ENCODE data around the gene FHAD1. TPM values are rescaled to one million over a fixed set of nuclear protein-coding genes. Genes with fewer than 3 reads are reported as not detected.
A peak's percentile ranks its signal among the peaks of the same experiment; 100 is the strongest.

The FHAD1 gene
- total and polyA plus RNA-seq, 2 donors (not counting 1 experiment from before 2014, with no cell fraction given) = not detected

- TF ChIP-seq, protein P1, sequence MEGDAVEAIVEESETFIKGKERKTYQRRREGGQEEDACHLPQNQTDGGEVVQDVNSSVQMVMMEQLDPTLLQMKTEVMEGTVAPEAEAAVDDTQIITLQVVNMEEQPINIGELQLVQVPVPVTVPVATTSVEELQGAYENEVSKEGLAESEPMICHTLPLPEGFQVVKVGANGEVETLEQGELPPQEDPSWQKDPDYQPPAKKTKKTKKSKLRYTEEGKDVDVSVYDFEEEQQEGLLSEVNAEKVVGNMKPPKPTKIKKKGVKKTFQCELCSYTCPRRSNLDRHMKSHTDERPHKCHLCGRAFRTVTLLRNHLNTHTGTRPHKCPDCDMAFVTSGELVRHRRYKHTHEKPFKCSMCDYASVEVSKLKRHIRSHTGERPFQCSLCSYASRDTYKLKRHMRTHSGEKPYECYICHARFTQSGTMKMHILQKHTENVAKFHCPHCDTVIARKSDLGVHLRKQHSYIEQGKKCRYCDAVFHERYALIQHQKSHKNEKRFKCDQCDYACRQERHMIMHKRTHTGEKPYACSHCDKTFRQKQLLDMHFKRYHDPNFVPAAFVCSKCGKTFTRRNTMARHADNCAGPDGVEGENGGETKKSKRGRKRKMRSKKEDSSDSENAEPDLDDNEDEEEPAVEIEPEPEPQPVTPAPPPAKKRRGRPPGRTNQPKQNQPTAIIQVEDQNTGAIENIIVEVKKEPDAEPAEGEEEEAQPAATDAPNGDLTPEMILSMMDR (IDR thresholded peaks at IDR 0.05) = no peak
- TF ChIP-seq EZH2 (IDR thresholded peaks at IDR 0.05; ENCODE audit: borderline replicate concordance, insufficient read depth, low read depth, low read length, poor library complexity, severe bottlenecking) = no peak
- Mint-ChIP-seq H3K27me3 (peaks cover 12% of the 10 kb centered on the region), H3K9me3 (ENCODE audit: insufficient read depth) (no peaks in the 10 kb centered on the region), H3K4me1 (peaks cover 24% of the 10 kb centered on the region), H3K4me3 (peak overlapping the region; percentile 93), H3K27ac (no peak overlapping the region)
- Histone ChIP-seq H3K79me2 (ENCODE audit: control insufficient read depth, insufficient read depth, low read length) (no peaks in the 10 kb centered on the region), H3K9me3 (ENCODE audit: control extremely low read depth in 1 of 3, control insufficient read depth in 2 of 3, insufficient read depth in 1 of 3, low read length in 2 of 3) (no peaks in the 10 kb centered on the region), H3K4me1 (ENCODE audit: control insufficient read depth in 2 of 2, insufficient read depth in 2 of 2, low read length in 2 of 2) (peaks cover 7 to 23% of the 10 kb centered on the region in 2 donors), H4K20me1 (ENCODE audit: control insufficient read depth, insufficient read depth, low read length, poor library complexity, severe bottlenecking) (no peaks in the 10 kb centered on the region), H3K4me2 (replicated peaks; ENCODE audit: low read depth, low read length, poor library complexity, severe bottlenecking) (peak overlapping the region; percentile 53), H3K36me3 (replicated peaks in 1 of 2; ENCODE audit: control extremely low read depth in 1 of 2, control insufficient read depth in 1 of 2, extremely low read depth in 1 of 2, insufficient read depth in 2 of 2, low read length in 1 of 2) (no peaks in the 10 kb centered on the region), H3K4me3 (ENCODE audit: control extremely low read depth in 1 of 5, extremely low read depth in 1 of 5, insufficient read depth in 1 of 5, low read depth in 2 of 5, low read length in 4 of 5) (no peak overlapping the region), H3K9ac (ENCODE audit: low read length) (no peak overlapping the region), H2AFZ (ENCODE audit: insufficient read depth, low read depth, low read length, poor library complexity, severe bottlenecking) (peak overlapping the region; percentile 25), H3K27ac (ENCODE audit: low read length in 2 of 2) (no peak overlapping the region), H3K27me3 (replicated peaks in 1 of 4; ENCODE audit: control extremely low read depth in 1 of 4, control insufficient read depth in 3 of 4, insufficient read depth in 4 of 4, low read length in 3 of 4) (peaks cover 0 to 9% (median 7%) of the 10 kb centered on the region in 4 experiments)
- no peak for DNase-seq
- WGBS (ENCODE audit: insufficient coverage) = 97% methylated on average over 5 of the region's 5 CpGs
- intact Hi-C loops (cut with micrococcal nuclease) = loop anchor here (5.0 kb wide), 1 partner anchor 48 kb away; no protein-coding TSS in a partner anchor
- POLR2A ChIA-PET = no interaction called here
- CTCF ChIA-PET = interaction anchor here (1.3 kb wide), 1 partner anchor 47 kb away, joined by 3 read pairs; no protein-coding TSS in a partner anchor
- no peak for ATAC-seq (ENCODE audit: low read depth)
These were observed 136.8 kb downstream of the FHAD1 start for GRCh38 chr1:15383810-15384209.

- Mint-ChIP-seq H3K9me3 (ENCODE audit: insufficient read depth) (no peaks in the 10 kb centered on the region), H3K27ac (no peak overlapping the region), H3K27me3 (peaks cover 12% of the 10 kb centered on the region), H3K4me3 (peak overlapping the region; percentile 93), H3K4me1 (peaks cover 24% of the 10 kb centered on the region)
- 40% methylated on average over 18 of the region's 20 CpGs for WGBS (ENCODE audit: insufficient coverage)
- intact Hi-C loops (cut with micrococcal nuclease) = loop anchor here (5.0 kb wide), 1 partner anchor 48 kb away; no protein-coding TSS in a partner anchor
- Histone ChIP-seq H3K36me3 (replicated peaks in 1 of 2; ENCODE audit: control extremely low read depth in 1 of 2, control insufficient read depth in 1 of 2, extremely low read depth in 1 of 2, insufficient read depth in 2 of 2, low read length in 1 of 2) (no peaks in the 10 kb centered on the region), H3K27me3 (replicated peaks in 1 of 4; ENCODE audit: control extremely low read depth in 1 of 4, control insufficient read depth in 3 of 4, insufficient read depth in 4 of 4, low read length in 3 of 4) (peaks cover 0 to 9% (median 7%) of the 10 kb centered on the region in 4 experiments), H3K9me3 (ENCODE audit: control extremely low read depth in 1 of 3, control insufficient read depth in 2 of 3, insufficient read depth in 1 of 3, low read length in 2 of 3) (no peaks in the 10 kb centered on the region), H4K20me1 (ENCODE audit: control insufficient read depth, insufficient read depth, low read length, poor library complexity, severe bottlenecking) (no peaks in the 10 kb centered on the region), H3K79me2 (ENCODE audit: control insufficient read depth, insufficient read depth, low read length) (no peaks in the 10 kb centered on the region), H3K27ac (ENCODE audit: low read length in 2 of 2) (no peak overlapping the region), H3K4me3 (ENCODE audit: control extremely low read depth in 1 of 5, extremely low read depth in 1 of 5, insufficient read depth in 1 of 5, low read depth in 2 of 5, low read length in 4 of 5) (peak overlapping the region in 3 of 5 experiments; percentile 8 to 31 (median 15)), H2AFZ (ENCODE audit: insufficient read depth, low read depth, low read length, poor library complexity, severe bottlenecking) (peak overlapping the region; percentile 25), H3K9ac (ENCODE audit: low read length) (peak overlapping the region; percentile 19), H3K4me2 (replicated peaks; ENCODE audit: low read depth, low read length, poor library complexity, severe bottlenecking) (peak overlapping the region; percentile 53), H3K4me1 (ENCODE audit: control insufficient read depth in 2 of 2, insufficient read depth in 2 of 2, low read length in 2 of 2) (peaks cover 7 to 23% of the 10 kb centered on the region in 2 donors)
- DNase-seq = peak; percentile 49
- peak; percentile 53 for ATAC-seq (ENCODE audit: low read depth)
- ChIA-PET CTCF (interaction anchor here (1.3 kb wide), 1 partner anchor 46 kb away, joined by 3 read pairs; no protein-coding TSS in a partner anchor), POLR2A (no interaction called here)
- TF ChIP-seq, protein P1 (IDR thresholded peaks at IDR 0.05) = no peak
- no peak for TF ChIP-seq EZH2 (IDR thresholded peaks at IDR 0.05; ENCODE audit: borderline replicate concordance, insufficient read depth, low read depth, low read length, poor library complexity, severe bottlenecking)
These were observed 137.4 kb downstream of the FHAD1 start for GRCh38 chr1:15384301-15384901.
